Activated CD8-positive, alpha-beta memory T cell treated with anti-CD3 and anti-CD28 coated beads, Interleukin-2, amount 10 ng/mL, durations not matched to agents 7 days and 5 days (primary cell): ENCODE data around the gene NCK1. TPM values are rescaled to one million over a fixed set of nuclear protein-coding genes. Genes with fewer than 3 reads are reported as not detected.

ENCODE experiments used
- ATAC-seq: fragments of 150-1000 bp; cut with Tn5 transposase; one replicate; pipeline ENCODE4 v1.10.0; 2021; ENCODE audit warnings: moderate library complexity
- CTCF ChIA-PET: fragments of 350-600 bp; sonication (Branson Sonifier 250); formaldehyde crosslinking; loops from one replicate; lab custom pipeline; 2021; ENCODE audit warnings: antibody characterized with exemption; lab: Charles Lee
- DNase-seq: peaks from one replicate; pipeline ENCODE4 v3.0.0-alpha.2; 2020
- H3K27ac Mint-ChIP-seq: one replicate; pipeline ENCODE4 v1.8.0; 2021; ENCODE audit warnings: mild to moderate bottlenecking, mixed read lengths
- H3K27me3 Mint-ChIP-seq: one replicate; pipeline ENCODE4 v1.8.0; 2021; ENCODE audit warnings: mixed read lengths
- H3K36me3 Mint-ChIP-seq: one replicate; pipeline ENCODE4 v1.8.0; 2021; ENCODE audit warnings: mild to moderate bottlenecking, mixed read lengths
- H3K4me1 Mint-ChIP-seq: one replicate; pipeline ENCODE4 v1.8.0; 2021; ENCODE audit warnings: mixed read lengths
- H3K4me3 Mint-ChIP-seq: one replicate; pipeline ENCODE4 v1.8.0; 2021; ENCODE audit warnings: mild to moderate bottlenecking, moderate library complexity, mixed read lengths
- H3K9me3 Mint-ChIP-seq: one replicate; pipeline ENCODE4 v1.8.0; 2022; ENCODE audit warnings: low read depth, mixed read lengths
- total RNA-seq, 2 experiments: library from RNA; stranded (reverse); gene quantifications; one replicate each; pipeline ENCODE4 v1.2.3, GENCODE V29; 2021

Gene NCK1
- total RNA-seq: 10 to 100 TPM; 37.1 to 37.4 TPM

DNA sequence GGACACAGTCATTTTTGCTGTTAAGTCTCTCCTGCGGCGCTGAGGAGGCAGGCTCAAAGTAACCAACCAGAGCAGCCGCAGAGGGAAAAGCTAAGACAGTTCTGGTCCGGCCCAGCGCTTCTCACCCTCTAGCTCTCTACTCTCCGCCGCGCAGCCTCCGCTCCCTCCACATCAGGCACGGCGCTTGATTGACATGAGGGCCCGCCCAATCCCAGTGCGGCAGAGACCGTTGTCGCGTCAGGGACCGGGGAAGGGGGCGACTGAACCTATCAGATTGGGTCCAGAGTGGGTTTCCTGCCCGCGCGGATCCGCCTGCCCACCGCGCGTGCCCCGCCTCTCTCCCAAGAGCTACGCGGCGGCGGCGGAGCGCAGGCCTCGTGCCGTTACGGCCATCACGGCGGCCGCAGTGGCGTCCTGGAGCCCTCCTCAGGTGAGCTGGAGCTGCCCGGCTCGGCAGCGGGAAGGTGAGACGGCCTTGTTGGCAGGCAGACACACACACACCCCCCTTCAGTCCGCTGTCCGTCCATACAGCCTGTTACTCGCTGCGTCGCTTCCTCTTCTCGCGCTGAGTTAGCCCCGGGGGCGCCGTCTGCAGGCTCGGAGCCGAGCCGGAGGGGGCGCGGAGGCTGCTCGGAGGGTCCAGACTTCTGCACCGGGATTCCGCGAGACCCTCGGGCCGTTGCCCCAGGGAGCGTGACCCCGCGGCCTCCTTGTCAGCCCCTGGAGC is at the start of gene NCK1:
Gene NCK1, plus strand, starts transcription at position 319 of the 727 bp plus-strand sequence. CDS start 65,794 bp downstream, outside the sequence.
- peaks cover 25% of the 10 kb centered on the region for H3K36me3 Mint-ChIP-seq
- peak within 1 kb of the TSS; percentile 90 for H3K27ac Mint-ChIP-seq
- peak within 1 kb of the TSS; percentile 97 for H3K4me3 Mint-ChIP-seq
- CTCF ChIA-PET: interaction anchor here (1.0 to 2.9 kb wide), 14 partner anchors 8 to 666 kb away, joined by 3 to 30 read pairs (median 4); partner anchors contain the start of genes MSL2 and STAG1
- H3K27me3 Mint-ChIP-seq: no peaks in the 10 kb centered on the region
- H3K4me1 Mint-ChIP-seq: peaks cover 45% of the 10 kb centered on the region
- DNase-seq (peak; percentile 99), ATAC-seq (peak; percentile 98)
- no peaks in the 10 kb centered on the region for H3K9me3 Mint-ChIP-seq

DNA sequence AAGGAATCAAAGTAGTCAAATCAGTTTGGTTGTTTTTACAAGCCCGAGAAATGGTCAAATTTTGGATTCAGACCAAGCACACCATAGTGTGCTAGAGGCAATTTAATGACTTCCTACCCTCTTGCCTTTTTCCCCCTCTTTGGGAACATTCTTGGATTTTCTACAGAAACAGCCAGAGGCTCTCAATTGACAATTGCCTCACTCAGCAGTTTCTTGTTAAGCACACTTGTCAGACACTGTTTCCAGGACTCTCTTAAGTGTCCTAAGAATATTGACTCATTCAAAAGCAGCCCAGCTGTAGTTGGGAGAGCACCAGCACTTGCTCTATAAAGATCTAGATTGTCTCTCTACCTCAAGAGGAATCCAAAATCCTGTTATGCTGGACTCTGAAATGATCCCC is 44.6 kb upstream of the NCK1 start:
- H3K4me1 Mint-ChIP-seq: peaks cover 19% of the 10 kb centered on the region
- H3K27ac Mint-ChIP-seq: no peak overlapping the region
- H3K36me3 Mint-ChIP-seq: peaks cover under 1% of the 10 kb centered on the region
- ATAC-seq (no peak), DNase-seq (no peak)
- no peak overlapping the region for H3K4me3 Mint-ChIP-seq
- CTCF ChIA-PET: interaction anchor here (2.0 kb wide), 1 partner anchor 197 kb away, joined by 7 read pairs; no protein-coding TSS in a partner anchor
- peaks cover 37% of the 10 kb centered on the region for H3K27me3 Mint-ChIP-seq
- peaks cover under 1% of the 10 kb centered on the region for H3K9me3 Mint-ChIP-seq

DNA sequence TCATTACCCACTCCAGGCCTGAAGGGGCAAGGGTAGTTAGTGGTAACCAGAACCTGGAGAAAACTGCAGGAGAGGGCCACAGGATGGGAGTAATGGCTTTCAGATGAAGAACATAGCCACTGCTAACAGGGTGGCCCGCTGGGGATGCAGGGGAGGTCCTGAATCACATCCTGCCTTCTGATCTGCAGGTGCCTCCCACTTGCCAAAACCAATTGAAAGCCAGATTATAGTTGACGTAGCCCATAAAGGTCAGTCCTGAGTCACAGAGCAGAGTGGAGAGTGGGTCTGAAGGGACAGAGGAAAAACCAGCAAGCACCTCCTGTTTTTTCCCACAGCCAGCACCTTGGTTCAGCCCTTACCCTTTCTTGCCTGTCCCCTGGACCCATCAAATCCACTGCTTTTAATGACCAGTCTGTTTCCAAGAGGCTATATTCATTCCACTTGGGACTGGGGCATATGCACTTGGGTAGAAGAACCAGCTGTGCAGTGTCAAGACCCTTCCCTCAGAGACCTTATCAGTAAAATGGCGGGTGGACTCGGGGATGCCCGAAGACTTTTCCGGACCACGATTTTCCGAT is 43.7 kb upstream of the NCK1 start:
- ATAC-seq: peak; percentile 74
- Mint-ChIP-seq H3K4me3 (peak overlapping the region; percentile 81), H3K27me3 (peaks cover 45% of the 10 kb centered on the region), H3K27ac (peak overlapping the region; percentile 75), H3K9me3 (peaks cover 4% of the 10 kb centered on the region), H3K36me3 (peaks cover 5% of the 10 kb centered on the region), H3K4me1 (peaks cover 19% of the 10 kb centered on the region)
- CTCF ChIA-PET: interaction anchor here (1.0 to 3.7 kb wide), 2 partner anchors 21 to 196 kb away, joined by 3 to 16 read pairs; no protein-coding TSS in a partner anchor
- DNase-seq: peak; percentile 69

DNA sequence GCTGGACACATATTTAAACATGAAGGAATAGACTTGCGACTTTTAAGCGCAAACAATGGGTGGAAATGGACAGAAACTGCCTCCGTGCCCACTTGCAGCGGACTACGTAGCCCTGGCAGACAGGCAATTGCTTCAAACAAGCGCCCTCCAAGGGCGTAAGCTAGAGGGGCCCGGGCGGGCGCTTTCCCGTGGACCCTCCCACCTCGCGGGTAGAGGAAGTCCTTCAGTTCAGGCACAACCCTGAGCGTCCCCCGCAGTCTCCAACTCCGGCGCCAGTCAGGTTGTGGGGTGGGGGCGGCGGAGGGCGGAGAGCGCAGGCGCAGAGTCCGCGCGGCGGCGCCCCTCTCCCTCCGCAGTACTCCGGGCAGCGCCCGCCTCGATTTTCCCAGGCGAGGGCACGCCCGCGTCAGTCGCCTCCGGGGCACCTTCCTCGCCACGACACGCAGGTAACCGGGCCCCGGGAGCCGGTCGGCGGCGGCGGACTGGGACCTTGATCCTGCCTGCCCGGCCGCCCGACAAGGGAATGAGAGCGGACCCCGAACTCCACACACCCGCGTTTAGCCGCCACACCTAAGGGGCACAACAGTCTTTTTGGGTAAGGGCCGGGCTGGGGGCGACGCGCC is 43.1 kb upstream of the NCK1 start, which contains the start of gene SLC35G2:
Gene SLC35G2, plus strand, starts transcription at position 358 of the 623 bp plus-strand sequence. CDS start 35,335 bp downstream, outside the sequence.
- CTCF ChIA-PET: interaction anchor here (1.0 to 3.7 kb wide), 2 partner anchors 21 to 195 kb away, joined by 3 to 16 read pairs; no protein-coding TSS in a partner anchor
- peaks cover 4% of the 10 kb centered on the region for H3K9me3 Mint-ChIP-seq
- H3K27ac Mint-ChIP-seq: peak within 1 kb of the TSS; percentile 75
- DNase-seq: peak; percentile 60
- H3K4me3 Mint-ChIP-seq: peak within 1 kb of the TSS; percentile 81
- ATAC-seq: peak; percentile 70
- peaks cover 19% of the 10 kb centered on the region for H3K4me1 Mint-ChIP-seq
- peaks cover 47% of the 10 kb centered on the region for H3K27me3 Mint-ChIP-seq
- peaks cover 5% of the 10 kb centered on the region for H3K36me3 Mint-ChIP-seq

DNA sequence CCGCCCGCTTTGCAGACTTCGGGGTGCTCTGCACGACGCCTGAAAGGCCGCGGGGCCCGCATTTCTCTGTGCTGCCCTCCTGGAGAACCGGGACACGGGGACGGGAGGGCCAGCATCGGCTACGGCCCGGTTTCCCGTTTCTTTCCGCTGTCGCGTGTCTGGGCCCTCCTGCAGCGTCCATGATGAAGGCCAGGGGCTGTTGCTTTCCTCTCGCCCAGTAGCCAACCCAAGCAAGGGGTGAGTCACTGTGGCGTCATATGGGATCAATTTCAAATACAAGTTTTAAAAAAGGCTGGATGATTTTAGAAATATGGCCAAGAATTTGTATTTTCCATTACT is 42.6 kb upstream of the NCK1 start:
- no peak for DNase-seq
- peaks cover 48% of the 10 kb centered on the region for H3K27me3 Mint-ChIP-seq
- H3K4me1 Mint-ChIP-seq: peaks cover 19% of the 10 kb centered on the region
- H3K27ac Mint-ChIP-seq: peak overlapping the region; percentile 49
- H3K36me3 Mint-ChIP-seq: peaks cover 5% of the 10 kb centered on the region
- peak overlapping the region; percentile 81 for H3K4me3 Mint-ChIP-seq
- ATAC-seq: peak; percentile 29
- CTCF ChIA-PET: interaction anchor here (1.0 to 3.7 kb wide), 2 partner anchors 20 to 195 kb away, joined by 3 to 16 read pairs; no protein-coding TSS in a partner anchor
- peaks cover 4% of the 10 kb centered on the region for H3K9me3 Mint-ChIP-seq

DNA sequence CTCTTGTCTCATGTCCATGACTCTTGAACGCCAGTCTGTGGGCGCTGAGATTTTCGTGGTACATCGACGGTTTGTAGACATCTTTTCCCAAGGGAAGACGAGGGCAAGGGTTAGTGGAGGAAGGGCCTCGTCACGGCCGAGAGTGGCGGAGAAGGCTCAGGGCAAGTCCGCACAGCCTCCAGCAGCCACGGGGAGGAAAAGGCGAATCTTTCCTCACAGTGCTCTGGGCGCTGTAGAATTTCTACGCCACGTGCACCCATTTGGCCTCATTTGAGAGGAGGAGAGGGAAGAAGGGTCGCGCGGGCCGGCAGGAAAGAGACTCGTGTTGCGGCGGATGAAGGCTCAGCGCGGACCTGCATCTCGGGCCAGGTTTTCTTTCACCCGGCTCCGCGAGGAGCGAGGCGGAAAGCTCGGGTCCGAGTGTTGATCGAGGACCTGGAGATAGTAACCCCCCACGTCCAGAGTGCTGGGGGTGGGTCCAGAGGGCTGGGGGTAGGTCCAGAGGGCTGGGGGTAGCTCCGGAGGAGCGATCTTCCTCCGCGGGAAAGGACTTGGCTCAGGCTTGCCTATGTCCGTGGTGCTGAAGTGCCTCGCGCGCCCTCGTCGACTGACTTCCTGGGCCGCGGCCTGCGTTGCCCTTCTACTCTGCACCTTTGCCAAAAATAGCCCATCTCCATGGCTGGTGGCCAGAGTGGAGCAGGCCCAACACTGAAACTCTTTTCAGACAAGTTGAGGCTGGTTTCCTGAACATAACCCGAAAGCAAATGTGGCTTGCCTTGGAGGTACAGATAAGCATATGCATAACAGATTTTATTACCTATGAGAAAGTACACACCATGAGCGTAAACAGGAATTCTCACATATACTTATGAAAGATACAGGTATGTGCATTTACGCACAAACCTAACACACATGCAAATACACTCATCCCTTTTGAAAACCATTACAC is 42.0 kb upstream of the NCK1 start:
- peaks cover 48% of the 10 kb centered on the region for H3K27me3 Mint-ChIP-seq
- no peak overlapping the region for H3K27ac Mint-ChIP-seq

DNA sequence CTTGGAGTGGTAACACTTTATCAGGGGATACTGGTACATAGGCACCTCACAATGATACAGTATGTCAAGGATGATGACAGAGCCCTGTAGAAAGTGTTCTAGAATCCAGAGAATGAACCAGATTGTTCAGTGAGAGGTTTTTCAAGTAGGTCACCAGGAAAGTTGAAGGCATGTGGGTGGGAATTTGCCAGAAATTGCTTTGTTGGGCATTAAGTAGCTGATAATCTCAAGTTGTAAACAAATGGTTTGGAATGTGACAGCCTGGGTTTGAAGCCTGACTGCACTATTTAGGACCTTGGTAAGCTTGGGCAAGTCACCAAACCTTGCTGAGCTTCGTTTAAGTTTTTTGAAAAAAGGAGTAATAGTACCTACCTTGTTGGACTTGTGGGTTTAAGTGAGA is 30.5 kb upstream of the NCK1 start:
- Mint-ChIP-seq H3K4me3 (no peak overlapping the region), H3K27me3 (peaks cover 9% of the 10 kb centered on the region), H3K9me3 (peaks cover 5% of the 10 kb centered on the region), H3K36me3 (peaks cover 12% of the 10 kb centered on the region), H3K4me1 (peaks cover 3% of the 10 kb centered on the region), H3K27ac (no peak overlapping the region)
- ATAC-seq: no peak
- CTCF ChIA-PET: interaction anchor here (2.1 kb wide), 1 partner anchor 182 kb away, joined by 4 read pairs; no protein-coding TSS in a partner anchor
- no peak for DNase-seq

More for the DNA sequence above, 42.0 kb upstream of the NCK1 start:
- ATAC-seq: peak; percentile 54
- DNase-seq: peak; percentile 56
- CTCF ChIA-PET: interaction anchor here (1.1 to 3.7 kb wide), 2 partner anchors 119 to 194 kb away, joined by 3 to 16 read pairs; no protein-coding TSS in a partner anchor
- H3K9me3 Mint-ChIP-seq: peaks cover 4% of the 10 kb centered on the region
- H3K36me3 Mint-ChIP-seq: peaks cover 5% of the 10 kb centered on the region
- H3K4me1 Mint-ChIP-seq: peaks cover 19% of the 10 kb centered on the region
- H3K4me3 Mint-ChIP-seq: peak overlapping the region; percentile 81

DNA sequence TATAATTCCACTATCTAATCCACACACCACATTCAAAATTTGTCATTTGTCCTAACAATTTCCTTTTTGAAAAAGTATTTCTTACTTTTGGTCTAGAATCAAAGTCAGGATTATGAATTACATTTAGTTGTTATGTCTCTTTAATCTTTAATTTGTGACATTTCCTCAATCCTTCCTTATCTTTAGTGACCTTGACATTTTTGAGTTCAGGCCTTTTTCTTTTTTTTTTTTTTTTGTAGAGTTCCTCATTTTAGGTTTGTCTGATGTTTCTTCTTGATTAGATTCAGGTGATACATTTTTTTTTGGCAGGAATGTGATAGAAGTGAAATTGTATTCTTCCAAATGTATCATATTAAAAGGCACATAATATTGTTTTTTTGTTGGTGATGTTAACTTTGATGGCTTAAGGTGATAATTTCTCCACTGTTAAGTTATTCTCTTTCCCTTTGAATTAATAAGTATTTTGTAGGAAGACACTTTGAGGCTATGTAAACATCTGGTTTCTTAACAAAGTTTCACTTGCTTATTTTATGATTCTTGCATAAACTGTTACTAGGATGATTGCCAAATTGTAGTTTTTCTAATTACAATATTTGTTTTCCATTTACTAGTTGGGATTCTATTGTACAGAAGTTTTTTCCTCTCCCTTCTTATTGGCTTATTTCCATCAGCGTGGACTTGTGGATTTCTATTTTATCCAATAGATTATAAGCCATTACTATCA is 26.8 kb upstream of the NCK1 start:
- Mint-ChIP-seq H3K9me3 (no peaks in the 10 kb centered on the region), H3K36me3 (peaks cover 20% of the 10 kb centered on the region), H3K4me3 (no peak overlapping the region), H3K27ac (no peak overlapping the region), H3K27me3 (peaks cover 6% of the 10 kb centered on the region), H3K4me1 (peaks cover 24% of the 10 kb centered on the region)
- ATAC-seq: no peak
- CTCF ChIA-PET: no interaction called here
- no peak for DNase-seq

DNA sequence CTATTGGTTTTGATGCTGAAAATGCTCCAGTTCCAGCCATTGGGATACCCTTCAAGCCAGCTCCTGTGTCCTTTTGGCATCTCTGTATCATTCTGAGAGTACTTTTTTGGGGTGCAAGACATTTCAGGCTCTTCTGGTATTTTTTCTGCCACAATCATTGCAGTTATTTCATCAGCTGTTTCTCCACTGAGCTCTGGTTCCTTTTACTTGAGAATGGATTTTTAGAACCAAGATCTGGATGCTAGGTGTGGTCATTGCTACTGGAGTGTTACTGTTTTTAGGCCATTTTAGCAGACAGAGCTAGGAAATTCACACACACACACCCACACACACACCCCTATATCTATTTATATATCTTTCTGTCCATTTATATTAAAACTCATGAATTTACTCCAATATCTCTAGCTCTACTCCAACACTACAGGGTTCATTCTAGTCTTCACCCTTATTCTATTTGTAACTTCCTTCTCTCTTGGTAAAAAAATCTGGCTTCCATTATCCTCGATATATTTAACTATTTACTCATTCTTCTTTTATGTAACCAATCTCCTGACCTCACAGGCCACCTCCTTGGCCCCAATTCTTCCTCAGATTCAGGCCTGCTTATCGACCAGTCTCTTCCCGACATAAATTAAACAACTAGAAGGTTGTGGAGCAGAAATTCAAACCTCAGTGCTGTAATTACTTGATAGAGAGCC is 26.0 kb upstream of the NCK1 start:
- H3K4me3 Mint-ChIP-seq: no peak overlapping the region
- H3K27ac Mint-ChIP-seq: no peak overlapping the region
- CTCF ChIA-PET: no interaction called here
- H3K9me3 Mint-ChIP-seq: no peaks in the 10 kb centered on the region
- ATAC-seq (no peak), DNase-seq (no peak)
- peaks cover 24% of the 10 kb centered on the region for H3K4me1 Mint-ChIP-seq
- peaks cover 6% of the 10 kb centered on the region for H3K27me3 Mint-ChIP-seq
- H3K36me3 Mint-ChIP-seq: peaks cover 18% of the 10 kb centered on the region

DNA sequence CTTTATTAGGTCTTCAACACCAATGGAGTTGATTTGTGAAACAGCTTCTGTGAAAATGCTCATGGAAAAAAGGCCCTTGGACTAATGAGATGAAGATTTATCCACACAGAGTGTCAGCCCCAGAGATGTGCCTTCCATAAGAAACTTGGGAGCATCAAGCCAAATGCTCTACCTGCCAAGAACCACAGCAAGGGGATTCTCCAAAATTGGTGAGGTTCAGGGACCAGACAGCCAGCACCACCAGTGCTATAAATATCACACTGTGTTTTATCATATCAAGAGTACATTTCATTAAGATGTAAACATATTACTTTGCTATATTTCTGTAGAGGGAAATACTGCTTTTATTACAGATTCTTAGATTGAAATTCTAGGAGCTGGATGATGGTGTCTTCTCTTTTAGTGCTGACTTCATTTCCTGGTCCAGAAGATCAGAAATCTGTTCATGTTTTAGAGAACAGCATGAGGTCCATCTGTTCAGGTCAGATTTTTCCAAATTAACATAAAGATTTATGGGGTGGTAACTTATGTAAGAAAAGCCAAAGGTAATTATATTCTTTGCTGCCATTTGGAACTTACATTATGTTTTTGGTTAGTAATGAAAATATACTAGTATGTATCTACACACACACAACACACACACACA is 25.4 kb upstream of the NCK1 start:
- Mint-ChIP-seq H3K4me3 (no peak overlapping the region), H3K9me3 (no peaks in the 10 kb centered on the region), H3K4me1 (peaks cover 24% of the 10 kb centered on the region), H3K36me3 (peaks cover 17% of the 10 kb centered on the region), H3K27ac (no peak overlapping the region), H3K27me3 (peaks cover 6% of the 10 kb centered on the region)
- CTCF ChIA-PET: no interaction called here
- no peak for ATAC-seq
- no peak for DNase-seq
